Parietal lobe (tissue), 2 donors: ENCODE data around the gene FARP1. TPM values are rescaled to one million over a fixed set of nuclear protein-coding genes. Genes with fewer than 3 reads are reported as not detected.

Experiments used
- small RNA-seq: library from RNA; depleted of rRNA; stranded (forward); fragments of <200 nt; gene quantifications from one replicate; pipeline ENCODE3, GENCODE V24; 2014; ENCODE audit warnings: low replicate concordance
- total RNA-seq: library from RNA; depleted of rRNA; stranded (reverse); fragments of >200 nt; gene quantifications from one replicate; pipeline ENCODE4 v1.2.3, GENCODE V29; 2014

FARP1 gene, protein sequence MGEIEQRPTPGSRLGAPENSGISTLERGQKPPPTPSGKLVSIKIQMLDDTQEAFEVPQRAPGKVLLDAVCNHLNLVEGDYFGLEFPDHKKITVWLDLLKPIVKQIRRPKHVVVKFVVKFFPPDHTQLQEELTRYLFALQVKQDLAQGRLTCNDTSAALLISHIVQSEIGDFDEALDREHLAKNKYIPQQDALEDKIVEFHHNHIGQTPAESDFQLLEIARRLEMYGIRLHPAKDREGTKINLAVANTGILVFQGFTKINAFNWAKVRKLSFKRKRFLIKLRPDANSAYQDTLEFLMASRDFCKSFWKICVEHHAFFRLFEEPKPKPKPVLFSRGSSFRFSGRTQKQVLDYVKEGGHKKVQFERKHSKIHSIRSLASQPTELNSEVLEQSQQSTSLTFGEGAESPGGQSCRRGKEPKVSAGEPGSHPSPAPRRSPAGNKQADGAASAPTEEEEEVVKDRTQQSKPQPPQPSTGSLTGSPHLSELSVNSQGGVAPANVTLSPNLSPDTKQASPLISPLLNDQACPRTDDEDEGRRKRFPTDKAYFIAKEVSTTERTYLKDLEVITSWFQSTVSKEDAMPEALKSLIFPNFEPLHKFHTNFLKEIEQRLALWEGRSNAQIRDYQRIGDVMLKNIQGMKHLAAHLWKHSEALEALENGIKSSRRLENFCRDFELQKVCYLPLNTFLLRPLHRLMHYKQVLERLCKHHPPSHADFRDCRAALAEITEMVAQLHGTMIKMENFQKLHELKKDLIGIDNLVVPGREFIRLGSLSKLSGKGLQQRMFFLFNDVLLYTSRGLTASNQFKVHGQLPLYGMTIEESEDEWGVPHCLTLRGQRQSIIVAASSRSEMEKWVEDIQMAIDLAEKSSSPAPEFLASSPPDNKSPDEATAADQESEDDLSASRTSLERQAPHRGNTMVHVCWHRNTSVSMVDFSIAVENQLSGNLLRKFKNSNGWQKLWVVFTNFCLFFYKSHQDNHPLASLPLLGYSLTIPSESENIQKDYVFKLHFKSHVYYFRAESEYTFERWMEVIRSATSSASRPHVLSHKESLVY
- total RNA-seq = 200 TPM

DNA sequence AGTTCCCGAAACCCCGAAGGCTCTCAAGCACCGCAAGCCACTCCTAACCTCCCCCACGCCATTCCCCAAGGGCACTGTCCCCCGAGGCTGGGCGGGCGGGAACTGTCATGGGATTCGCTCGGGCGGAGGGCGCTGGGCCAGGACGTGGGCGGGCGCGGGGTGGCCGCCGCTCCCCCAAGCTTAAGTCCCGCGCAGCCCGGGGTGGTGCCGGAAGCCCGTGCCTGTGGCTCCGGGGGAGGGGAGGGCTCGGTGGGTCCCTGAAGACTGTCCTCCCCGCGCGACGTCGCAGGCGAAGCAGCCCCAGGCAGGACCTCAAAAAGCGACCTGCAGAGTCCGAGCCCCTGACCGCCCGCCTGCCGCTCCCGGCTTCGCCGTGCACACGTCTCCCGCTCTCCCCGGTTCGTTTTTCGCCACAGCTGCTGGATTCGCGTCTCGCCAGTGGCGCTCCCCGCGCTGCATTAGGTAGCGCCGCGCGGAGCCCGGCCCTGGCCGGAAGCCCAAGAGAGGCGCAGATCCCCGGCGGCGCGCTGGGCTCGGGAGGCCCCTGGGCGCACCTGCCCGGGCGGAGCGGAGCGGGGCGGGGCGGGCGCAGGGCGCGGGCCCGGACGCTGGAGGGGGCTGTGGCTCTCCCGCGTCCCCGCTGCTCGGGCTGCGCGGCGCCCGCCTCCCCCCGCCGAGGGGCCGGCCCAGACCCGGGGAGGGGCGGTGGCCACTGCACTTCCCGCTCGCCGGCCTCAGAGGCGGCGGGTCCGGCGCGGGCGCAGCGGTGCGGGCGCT lies at the start of gene FARP1:
FARP1 (plus strand) TSS at position 715 of the 777 bp plus-strand sequence. CDS start 70,149 bp downstream, outside the sequence.

DNA sequence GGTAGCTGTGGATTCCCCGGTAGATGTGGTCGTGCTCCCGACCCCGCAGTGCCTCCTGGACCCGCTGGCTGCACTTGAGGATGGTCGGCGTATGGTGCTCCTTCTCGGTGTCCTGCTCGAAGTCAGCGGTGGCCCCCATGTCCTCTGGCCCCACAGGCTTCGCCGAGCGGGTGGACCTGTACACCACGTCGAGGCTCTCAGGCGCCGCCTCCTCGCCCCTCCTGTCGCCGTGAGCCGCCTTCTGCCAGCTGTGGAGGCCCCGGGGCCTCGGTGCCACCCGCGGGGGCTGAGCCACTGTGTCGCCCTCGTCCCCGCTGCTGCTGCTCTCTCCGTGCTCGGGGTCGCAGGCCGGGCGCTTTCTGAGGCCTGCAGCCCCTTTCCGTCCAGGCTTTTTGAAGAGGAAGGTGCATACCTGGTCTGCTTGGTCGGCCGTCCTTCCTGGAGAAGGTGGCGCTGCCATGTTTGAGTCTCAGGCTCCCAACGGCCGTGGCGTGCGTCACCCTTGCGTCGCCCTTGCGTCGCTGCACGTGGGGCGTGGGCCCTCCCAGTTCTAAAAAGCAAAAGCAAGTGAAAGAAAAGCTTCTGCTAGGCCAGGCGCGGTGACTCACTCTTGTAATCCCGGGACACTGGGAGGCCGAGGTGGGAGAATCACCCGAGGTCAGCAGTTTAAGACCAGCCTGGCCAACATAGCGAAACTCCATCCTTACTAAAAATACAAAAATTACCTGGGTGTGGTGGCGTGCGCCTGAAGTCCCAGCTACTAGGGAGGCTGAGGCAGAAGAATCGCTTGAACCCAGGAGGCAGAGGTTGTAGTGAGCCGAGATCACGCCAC lies 34.1 kb downstream of the FARP1 start, which contains the start of gene RNF113B:
RNF113B (minus strand) TSS at position 493 of the 832 bp plus-strand sequence; CDS start at position 460, 33 bp downstream.

Small RNAs within 50 kb of the gene (small RNA-seq; reads per million reads assigned to genes)
- gene MIR3170 = 0.09 reads per million

Other genes starting within 250 kb of the FARP1 start
- 255 TPM for gene IPO5, start 189.4 kb upstream of the FARP1 start, total RNA-seq
- not detected for gene RNF113B, start 34.2 kb downstream of the FARP1 start, total RNA-seq